GM12874 (cell line): ENCODE results near the gene SPSB1.

Source experiments
- CTCF ChIP-seq: IDR thresholded peaks from 2 replicates; pipeline ENCODE4 v1.5.1; 2011; ENCODE audit warnings: low read depth, mild to moderate bottlenecking, control low read depth, low read length, moderate library complexity; ENCODE audit not compliant: insufficient read depth

The SPSB1 gene

GRCh38 chr1:9251501-9251900, 41.2 kb upstream of the SPSB1 start:
- TF ChIP-seq CTCF: no peak

GRCh38 chr1:9253004-9253403, 39.7 kb upstream of the SPSB1 start:
- TF ChIP-seq CTCF: no peak

- TF ChIP-seq CTCF: no peak
These were observed 39.1 kb upstream of the SPSB1 start for GRCh38 chr1:9253453-9254105.

- no peak for TF ChIP-seq CTCF
These were observed 36.4 kb upstream of the SPSB1 start for GRCh38 chr1:9256332-9256731.

- no peak for TF ChIP-seq CTCF
These were observed 34.8 kb upstream of the SPSB1 start for GRCh38 chr1:9257851-9258250.

- TF ChIP-seq CTCF: no peak
These were observed 34.1 kb upstream of the SPSB1 start for GRCh38 chr1:9258629-9259028.

- no peak for TF ChIP-seq CTCF
These were observed 32.5 kb upstream of the SPSB1 start for GRCh38 chr1:9260059-9260766.
